HG02610 (cell line): ENCODE results near the gene NEDD4L.

Experiments
- ATAC-seq: cut with Tn5 transposase; IDR thresholded peaks from one replicate; pipeline ENCODE4 v1.9.1; 2021; ENCODE audit warnings: mild to moderate bottlenecking, moderate library complexity; ENCODE audit not compliant: unreplicated experiment

NEDD4L gene

DNA sequence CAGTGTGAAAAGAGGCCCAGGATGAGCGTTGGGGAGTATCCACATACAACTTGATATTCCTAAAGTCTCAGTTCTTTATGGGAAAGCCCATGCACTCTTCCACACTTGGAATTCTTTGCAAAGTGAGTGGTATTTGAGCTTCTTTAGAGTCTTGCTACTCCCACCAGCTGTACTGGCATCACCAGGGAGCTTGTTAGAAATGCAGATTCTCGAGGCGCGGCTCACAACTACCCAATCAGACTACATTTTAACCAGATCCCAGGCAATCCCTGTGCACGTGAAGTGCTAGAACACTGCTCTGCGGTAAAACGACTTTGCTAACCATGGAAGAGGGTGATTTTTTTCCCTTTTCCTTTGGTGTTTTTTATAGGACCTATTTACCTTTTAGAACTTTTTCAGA lies 184.7 kb downstream of the NEDD4L start:
- ATAC-seq: no peak

DNA sequence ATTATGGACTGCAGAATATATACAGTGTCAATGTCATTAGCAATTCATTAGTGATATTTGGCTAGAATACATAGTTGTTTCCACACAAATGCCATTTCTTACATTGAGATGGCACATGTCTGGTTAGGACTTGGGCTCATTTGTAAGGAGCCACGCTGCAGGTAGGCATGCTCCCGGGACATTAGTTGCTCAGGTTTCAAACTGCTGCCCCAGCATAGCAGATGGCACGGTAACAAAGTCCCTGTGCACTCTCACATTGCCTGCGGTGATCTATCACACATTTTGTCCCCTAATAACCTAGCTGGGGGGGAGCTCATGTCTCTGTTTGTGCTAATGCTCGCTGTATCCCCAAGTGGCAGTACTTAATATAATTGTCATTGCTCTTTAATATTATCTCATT lies 185.1 kb downstream of the NEDD4L start:
- ATAC-seq: no peak

DNA sequence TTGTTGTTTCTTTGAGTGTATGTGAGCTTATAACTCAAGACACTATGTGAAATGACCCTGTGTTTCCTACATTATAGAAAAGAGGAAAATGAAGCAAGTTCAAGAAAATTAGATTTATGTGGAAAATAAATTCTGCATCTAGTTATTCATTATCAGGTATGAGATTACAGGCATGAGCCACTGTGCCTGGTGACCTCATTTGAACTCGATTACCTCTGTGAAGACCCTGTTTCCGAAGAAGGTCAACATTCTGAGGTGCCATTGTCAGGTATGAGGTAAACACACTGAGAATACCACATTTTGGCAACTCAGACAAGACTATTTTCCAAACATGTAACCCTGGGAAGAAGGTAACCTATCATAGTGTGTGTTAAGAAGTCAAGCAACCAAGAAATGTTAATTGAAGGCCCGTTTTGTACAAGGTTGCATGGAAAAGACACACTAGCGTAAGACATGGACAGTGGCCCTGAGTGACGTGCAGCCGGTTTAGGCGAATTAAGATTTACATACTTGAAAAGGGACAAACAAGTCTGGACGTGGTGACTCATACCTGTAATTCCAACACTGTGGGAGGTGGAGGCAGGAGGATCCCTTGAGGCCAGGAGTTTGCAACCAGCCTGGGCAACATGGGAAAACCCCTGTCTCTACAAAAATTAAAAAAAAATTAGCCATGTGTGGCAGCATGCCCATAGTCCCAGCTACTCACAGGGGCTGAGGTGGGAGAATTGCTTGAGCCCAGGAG lies 186.6 kb downstream of the NEDD4L start:
- ATAC-seq: no peak

DNA sequence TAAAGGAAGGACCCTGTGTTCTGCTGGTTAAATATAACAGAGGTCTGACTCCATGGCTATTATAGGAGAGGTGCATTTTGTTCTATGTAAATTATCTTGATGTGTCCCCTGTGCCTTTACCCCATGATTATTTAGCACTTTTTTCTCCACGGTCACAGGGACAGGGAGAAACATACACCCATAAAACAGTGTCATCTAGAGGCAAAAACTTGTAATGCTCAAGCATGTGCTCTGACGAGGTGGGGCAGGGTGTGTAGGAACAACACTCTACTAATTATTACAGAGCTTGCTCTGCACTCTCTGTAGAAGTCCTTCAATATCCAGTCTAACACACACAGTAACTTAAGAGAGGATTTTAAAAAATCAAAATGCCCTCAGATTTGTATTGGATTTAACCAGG lies 187.9 kb downstream of the NEDD4L start:
- no peak for ATAC-seq

DNA sequence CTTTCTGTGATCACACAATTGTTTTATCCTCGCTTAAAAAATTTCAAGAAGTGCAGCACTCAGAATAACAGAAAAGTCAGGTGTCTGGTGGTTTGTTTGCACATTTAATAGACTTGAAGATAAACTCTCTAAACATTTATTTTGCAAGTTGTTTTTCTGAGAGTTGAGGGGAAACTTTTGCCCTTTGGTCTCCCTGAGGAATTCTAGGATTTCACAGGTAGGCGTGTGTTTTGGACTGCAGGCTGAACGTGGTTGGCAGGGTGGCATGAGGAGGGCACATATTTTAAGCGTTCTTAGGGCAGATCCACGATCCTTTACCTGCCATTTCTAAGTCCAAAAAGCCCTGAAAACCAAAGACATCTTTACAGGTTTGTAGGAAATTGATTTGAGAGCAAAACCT lies 188.6 kb downstream of the NEDD4L start:
- ATAC-seq: no peak

DNA sequence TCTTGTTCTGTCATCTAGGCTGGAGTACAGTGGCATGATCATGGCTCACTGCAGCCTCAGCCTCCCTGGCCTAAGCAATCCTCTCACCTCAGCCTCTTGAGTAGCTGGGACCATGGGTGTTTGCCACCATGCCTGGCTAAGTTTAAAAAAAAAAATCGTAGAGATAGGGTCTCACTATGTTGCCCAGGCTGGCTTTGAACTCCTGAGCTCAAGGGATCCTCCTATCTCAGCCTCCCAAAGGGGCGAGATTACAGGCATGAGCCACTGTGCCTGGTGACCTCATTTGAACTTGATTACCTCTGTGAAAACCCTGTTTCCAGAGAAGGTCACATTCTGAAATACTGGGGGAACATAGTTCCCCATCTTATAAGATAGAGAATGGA lies 190.3 kb downstream of the NEDD4L start:
- no peak for ATAC-seq

DNA sequence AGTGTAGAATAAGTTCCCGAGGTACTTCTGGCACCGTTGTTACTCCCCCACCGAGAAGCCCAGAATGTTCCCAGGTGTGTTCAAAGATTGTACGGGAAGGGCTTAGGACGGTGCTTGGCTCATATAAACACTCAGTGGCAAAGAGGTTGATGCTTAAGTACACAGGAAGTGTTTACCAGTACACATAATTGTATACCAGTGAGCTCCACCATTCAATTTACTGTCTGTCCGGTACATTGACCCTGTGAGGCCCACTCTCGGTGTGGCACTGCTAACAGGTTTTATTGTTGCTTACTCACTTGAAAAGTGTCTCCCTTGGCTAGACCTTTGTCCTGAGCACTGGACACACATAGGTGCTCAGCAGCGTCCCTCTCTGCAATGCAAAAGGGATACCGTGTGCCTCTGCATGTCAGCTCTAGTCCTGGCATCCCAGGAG lies 191.0 kb downstream of the NEDD4L start:
- no peak for ATAC-seq

DNA sequence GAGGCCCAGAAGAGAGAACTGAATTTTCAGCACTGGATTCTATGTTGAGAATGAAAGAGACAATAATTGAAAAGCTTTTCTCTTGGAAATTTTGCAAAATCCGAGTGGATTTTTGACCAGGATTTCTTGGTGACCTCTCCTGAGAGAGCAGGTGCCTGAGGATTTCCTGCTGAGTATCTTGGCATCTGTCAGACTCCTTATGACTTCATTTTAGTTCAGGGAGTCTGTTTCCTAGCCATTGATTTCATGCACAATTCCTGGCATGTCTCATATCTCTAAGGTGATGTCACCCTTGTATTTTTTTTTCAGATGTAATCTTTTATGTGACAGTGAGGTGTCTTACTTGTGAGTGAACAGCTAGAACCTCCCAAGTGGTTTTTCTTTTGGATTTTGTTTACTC lies 195.9 kb downstream of the NEDD4L start:
- ATAC-seq: no peak

DNA sequence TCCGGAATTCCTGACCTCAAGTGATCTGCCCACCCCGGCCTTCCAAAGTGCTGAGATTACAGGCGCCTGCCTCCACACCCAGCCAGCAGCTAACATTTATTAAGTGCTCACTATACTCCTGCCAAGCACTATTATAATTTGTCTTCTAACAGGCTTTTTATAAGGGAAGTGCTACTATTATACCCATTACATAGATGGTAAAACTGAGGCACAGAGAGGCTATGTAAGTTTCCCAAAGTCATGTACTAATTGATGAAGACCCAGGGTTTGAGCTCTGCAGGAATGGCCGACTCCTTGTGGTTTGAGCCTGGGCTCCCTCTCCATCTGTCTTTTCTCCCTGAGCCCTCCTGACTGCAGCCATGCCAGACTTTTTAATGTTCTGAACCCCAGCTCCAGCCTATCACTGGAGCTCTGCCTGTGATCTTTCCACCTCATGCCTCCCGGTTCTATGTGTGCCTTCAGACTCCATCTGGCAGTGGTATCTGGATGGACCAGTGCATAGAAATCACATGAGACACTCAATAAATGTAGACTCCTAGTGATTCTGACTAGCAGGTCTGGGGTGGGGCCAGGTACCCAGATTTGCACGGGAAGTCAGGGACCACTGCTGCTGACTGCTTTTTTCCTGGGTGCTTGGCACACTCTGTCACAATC lies 197.1 kb downstream of the NEDD4L start:
- ATAC-seq: no peak

DNA sequence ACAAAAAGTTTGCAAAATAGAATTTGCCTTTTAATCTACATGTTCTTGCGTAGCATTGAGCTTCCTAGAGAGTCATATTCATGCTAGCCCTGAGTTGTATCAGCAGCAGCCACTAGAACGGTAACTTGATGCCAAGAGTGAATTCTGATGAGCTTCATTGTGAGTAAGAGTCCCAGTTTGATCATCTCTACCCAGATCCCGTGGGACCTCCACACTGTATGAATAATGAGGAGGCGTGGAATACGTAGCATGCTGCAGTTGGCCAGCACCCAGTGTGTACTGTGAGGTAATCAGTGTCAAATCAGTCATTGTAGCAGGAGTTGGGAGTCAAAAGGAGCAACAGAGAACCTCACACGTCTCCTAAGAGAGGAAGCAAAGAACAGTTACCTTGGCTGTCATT lies 197.9 kb downstream of the NEDD4L start:
- ATAC-seq: no peak

DNA sequence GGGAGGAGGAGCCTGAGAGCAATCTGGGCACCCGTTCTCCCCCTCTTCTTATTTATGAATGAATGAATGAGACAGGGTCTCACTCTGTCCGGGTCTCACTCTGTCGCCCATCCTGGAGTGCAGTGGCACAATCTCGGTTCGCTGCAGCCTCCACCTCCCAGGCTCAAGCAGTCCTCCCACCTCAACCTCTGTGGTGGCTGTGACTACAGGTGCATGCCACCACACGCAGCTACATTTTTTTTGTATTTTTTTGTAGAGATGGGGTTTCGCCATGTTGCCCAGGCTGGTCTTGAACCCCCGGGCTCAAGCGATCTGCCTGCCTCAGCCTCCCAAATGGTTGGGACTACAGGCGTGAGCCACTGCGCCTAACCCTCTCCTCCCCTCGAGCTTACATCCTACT lies 198.4 kb downstream of the NEDD4L start:
- ATAC-seq: no peak

DNA sequence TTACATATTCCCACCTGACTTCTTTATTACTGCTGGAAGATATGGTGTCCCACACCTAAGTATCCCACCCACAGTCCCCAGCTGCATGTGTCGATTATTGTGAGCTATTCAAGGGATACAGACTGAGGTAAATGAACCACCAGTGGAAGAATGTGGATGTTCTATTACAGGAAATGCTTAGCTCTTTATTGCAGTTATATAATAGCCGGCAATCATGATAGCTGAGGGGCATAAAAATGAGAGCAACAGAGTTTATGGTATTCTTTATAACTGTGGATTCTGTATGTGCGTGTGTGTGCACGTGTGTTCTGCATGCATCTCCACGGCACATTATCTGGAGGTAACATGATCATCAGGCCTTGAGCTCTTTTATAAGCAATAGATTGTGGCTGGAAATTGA lies 198.9 kb downstream of the NEDD4L start:
- no peak for ATAC-seq

DNA sequence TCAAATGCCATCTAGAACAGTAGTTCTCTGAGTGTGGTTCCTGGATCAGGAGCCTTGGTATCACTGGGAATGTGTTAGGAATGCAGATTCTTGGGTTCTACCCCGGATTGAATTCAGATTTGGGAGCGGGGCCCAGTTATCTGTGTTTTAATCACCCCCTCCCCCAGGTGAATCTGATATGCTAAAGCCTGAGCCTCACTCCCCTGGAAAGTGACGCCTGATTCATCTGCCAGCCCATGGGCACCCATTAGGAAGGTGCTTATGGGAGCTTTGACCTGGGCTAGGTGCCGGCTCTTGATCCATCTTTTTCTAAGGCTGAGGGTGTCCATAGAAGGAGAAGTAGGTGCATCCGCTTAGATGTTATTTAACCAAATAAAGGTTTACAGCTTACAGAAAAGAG lies 199.4 kb downstream of the NEDD4L start:
- ATAC-seq: no peak

DNA sequence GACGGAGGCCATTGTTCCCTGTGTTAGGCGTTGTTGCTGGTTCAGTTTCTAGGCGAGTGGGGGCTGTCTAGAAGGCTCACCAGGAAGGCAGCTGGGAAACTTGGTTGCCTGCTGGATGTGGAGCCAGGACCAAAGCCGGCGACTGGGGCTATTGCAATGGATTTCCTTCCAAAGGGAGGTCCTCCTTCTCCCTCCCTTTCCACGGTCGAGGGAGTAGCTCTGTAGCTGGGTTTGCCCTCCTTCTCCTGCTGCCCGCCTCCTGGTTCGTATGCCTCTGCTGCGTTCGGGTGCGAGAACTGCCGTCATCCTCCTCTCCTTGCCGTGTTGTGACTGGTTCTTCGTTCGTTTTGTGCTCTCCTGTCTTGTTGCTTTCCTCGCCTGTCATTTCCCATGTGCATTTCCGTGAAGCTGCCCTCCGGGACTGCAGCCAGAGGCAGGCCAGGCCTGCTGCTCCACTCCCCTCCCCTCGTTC lies 203.4 kb downstream of the NEDD4L start:
- no peak for ATAC-seq

DNA sequence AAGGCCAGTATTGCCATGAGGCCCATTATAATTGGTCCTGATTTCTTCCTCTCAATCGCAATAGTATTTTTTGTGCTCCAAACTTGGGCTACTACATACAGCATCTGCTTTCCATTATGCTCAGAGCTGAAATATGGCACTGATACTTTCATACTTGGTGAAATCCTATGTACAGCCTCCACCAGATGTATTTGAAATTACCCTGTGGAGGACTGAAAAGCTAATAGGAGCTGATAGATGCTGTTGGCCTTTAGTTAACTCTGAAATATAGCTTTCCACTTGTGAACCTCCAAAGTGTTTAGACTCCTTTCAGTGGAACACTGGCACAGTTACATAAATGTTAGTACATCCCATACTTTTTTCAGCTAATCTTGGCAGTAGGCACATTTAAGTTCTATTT lies 205.7 kb downstream of the NEDD4L start:
- ATAC-seq: no peak

DNA sequence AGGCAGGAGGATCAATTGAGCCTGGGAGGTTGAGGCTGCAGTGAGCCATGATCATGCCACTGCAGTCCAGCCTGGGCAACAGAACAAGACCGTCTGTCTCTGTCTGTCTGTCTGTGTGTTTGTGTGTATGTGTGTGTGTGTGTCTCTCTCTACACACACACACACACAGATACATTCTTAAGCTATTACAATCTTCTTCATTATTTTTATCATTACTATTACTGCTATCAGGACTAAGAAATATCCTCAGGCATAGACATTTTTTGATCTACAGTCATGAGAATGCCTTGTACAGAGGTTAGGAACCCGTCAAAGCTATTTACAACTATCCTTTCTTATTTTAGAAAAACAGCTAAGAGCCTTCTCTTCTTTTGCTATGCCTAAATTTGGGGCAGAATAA lies 207.4 kb downstream of the NEDD4L start:
- ATAC-seq: no peak

DNA sequence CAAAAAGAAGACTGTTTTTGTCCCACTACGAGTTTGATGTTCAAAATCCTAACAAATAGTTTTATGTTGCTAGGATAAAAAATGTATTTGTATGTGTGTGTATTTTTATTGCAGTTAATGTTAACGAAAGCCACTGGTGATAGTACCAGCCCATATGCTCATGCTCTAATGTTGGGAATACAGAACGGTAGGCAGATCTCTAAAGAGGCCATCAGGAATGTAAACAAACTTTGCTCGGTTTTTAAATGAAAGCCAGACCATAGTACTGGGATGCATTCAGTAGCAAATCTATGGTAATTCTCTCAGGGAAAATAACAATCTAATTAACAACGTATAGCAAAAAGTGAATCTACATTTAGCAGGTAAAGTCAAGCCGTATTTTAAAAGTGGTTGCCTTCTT lies 208.1 kb downstream of the NEDD4L start:
- ATAC-seq: no peak

DNA sequence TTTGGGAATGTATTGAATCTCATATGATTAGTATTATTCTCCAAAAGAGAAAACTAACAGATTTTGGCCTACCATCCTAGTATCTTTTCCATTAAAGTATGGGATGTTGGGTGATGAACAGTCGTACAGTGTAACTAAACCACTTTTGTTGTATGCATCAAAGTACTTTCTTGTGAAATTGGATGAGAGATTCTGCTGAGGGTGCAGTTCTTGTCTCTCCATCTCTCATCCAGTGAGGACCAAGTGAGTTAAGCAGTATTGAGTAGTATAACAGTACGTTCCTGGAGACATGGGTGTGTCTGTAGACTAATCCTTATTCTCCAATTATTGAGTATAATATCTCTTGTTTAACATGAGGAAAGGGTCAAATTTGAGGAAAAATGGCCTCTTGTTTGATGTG lies 209.3 kb downstream of the NEDD4L start:
- no peak for ATAC-seq

DNA sequence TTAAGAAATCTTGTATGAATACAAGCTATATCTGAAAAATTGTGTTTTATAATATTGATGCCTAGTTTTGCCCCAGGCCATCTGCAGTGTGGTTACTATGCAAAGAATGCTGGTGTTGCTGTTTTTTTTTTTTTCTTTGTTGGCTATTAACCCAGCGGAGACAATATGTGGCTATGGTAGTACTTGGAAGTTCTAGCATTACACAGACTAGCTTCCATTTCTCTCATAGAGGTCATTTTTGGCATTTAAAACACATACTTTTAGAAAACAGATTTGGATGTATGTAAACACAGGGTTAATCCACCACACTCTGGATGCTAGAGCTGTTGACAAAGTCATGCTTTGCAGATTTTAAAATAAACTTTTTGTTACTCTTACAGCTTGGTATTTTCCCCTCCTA lies 209.8 kb downstream of the NEDD4L start:
- ATAC-seq: no peak

DNA sequence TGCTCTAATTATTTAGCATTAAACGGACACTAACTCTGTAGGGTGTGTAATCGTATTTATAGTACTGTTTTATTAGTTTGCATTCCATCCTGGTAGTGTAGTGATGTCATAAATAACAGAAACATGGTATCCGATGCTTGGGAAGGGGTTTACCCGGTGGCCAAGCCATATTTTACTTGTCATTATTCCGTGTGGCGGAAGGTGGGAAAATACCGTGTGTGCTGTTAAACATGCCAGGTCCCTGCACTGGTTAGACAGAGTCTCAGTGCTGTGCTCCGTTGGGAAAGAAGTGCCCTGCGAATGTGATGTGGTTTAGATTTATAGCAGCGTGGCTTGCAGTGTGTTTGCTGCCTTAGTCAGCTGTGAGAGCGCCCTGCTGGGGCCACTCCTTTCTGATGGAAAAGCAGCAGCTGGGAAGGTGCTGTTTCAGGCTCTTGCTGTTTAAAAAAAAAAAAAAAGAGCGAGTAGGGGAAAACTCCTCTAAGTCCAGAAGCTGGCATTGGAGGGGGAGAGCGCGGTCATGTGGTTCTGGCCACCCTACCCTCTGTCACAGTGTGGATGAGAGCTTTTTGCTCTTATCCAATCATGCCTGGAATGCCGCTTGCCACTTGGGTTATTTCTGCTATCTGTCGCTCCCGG lies 211.0 kb downstream of the NEDD4L start:
- no peak for ATAC-seq

DNA sequence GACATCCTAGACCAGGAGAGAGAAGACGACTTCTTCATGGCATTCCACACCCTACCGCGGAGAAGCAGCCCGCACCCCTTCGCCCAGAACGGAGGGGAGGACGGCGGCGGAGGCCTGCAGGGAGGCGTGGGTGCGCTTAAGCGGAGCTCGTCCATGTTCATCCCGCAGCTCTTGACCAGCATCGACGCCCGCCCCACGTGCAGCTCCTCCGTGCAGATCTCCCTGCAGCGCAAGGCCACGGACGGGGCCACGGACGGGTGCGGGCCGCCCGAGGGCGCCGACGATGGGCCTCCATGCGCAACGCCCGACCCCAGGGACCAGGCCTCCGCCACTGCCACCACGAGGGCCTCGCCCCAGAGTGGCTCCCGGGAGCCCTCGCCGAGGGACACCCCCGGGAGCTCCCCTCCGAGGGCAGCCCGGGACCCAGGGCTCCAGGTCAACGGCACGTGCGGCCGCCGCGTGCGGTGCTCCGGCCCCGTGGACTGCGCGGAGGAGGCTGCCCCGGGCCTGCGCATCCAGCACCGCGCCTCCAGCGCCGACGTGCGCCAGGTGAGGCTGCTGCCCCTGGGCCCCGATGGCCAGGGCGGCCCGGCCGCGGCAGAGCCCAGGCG lies 211.8 kb downstream of the NEDD4L start:
- no peak for ATAC-seq
